ENCODE data around the gene AP5Z1.

- no peak for TF ChIP-seq POLR2A (IDR thresholded peaks at IDR 0.05)
- TF ChIP-seq CTCF (IDR thresholded peaks at IDR 0.05): no peak
Observed at GRCh38 chr7:4747013-4747412, 28.4 kb upstream of the AP5Z1 start.

Measured in body of pancreas (tissue), 4 donors.